Pulmonary artery endothelial cell (primary cell): ENCODE results near the gene SEPTIN11. TPM values are rescaled to one million over a fixed set of nuclear protein-coding genes. Genes with fewer than 3 reads are reported as not detected.

Experiments used
- total RNA-seq: library from RNA; depleted of rRNA; stranded (reverse); fragments of >200 nt; gene quantifications from 2 replicates; pipeline ENCODE4 v1.2.3, GENCODE V29; 2014

Gene SEPTIN11
- total RNA-seq, 1 donor from 2014 or later, result 163 TPM

Other genes starting within 250 kb of the SEPTIN11 start
- not detected in 2 replicates for gene SOWAHB, start 51.6 kb upstream of the SEPTIN11 start, total RNA-seq
- 89.0 and 108 TPM in 2 replicates for gene CCNI, start 126.2 kb downstream of the SEPTIN11 start, total RNA-seq
- gene CCNG2, start 207.5 kb downstream of the SEPTIN11 start, total RNA-seq, result 12.8 and 19.2 TPM in 2 replicates